ENCODE results near the gene PEA15. TPM values are rescaled to one million over a fixed set of nuclear protein-coding genes. Genes with fewer than 3 reads are reported as not detected.

PEA15 gene
- total RNA-seq, 2 experiments from 2014 or later: 22.3 to 30.5 TPM

DNA sequence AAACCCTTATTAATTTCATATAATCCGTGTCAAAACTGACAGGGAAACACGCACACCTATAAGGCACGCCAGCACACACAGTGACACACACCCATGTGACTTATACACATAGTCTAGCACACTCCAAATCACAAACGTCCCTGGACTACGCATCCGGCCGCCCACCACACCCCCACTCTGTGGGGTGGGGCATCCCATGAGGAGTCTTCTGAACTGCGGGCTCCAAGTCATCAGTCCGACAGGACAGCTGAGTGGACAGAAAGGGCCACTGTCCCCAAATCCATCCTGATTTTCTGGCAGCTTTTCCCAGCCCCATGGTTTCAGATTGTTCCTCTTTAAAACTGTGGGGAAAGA is 829 bp downstream of the PEA15 start:
- intact Hi-C loops (cut with micrococcal nuclease; ENCODE audit: unreplicated experiment): no loop called here
- H3K79me2 ChIP-seq (ENCODE audit: insufficient read depth, low read depth, low read length): peaks cover 6% of the 10 kb centered on the region; the same call in 1 of the 2 replicates
- no TSS peak for BruUV-seq (replicated peaks)
- CTCF ChIA-PET (ENCODE audit: unreplicated experiment): interaction anchor here (0.6 to 1.2 kb wide), 2 partner anchors 46 to 336 kb away, joined by 3 to 4 read pairs; no protein-coding TSS in a partner anchor
- H3K9me2 ChIP-seq (ENCODE audit: insufficient read depth, low read length): no peaks in the 10 kb centered on the region
- peaks cover 41% of the 10 kb centered on the region for H3K36me3 ChIP-seq (ENCODE audit: insufficient read depth, low read length)
- H4K20me1 ChIP-seq (ENCODE audit: insufficient read depth, low read length): 0 out of 2 replicates have a peak, but pooled peaks cover 5% of the 10 kb centered on the region
- H3K4me1 ChIP-seq (ENCODE audit: insufficient read depth, low read length, poor library complexity, severe bottlenecking): peaks cover 39% of the 10 kb centered on the region
- POLR2A ChIA-PET: interaction anchor here (0.7 to 1.5 kb wide), 6 partner anchors 22 to 107 kb away, joined by 3 to 5 read pairs (median 3); partner anchors contain the start of genes DCAF8 and IGSF8
- H3K4me2 ChIP-seq (ENCODE audit: low read length): peak overlapping the region; percentile 97
- peak overlapping the region; percentile 81 for H3K27ac ChIP-seq (ENCODE audit: low read depth, low read length, poor library complexity, severe bottlenecking)
- H3K9me3 ChIP-seq (ENCODE audit: low read length): no peaks in the 10 kb centered on the region
- TF ChIP-seq, protein P1, sequence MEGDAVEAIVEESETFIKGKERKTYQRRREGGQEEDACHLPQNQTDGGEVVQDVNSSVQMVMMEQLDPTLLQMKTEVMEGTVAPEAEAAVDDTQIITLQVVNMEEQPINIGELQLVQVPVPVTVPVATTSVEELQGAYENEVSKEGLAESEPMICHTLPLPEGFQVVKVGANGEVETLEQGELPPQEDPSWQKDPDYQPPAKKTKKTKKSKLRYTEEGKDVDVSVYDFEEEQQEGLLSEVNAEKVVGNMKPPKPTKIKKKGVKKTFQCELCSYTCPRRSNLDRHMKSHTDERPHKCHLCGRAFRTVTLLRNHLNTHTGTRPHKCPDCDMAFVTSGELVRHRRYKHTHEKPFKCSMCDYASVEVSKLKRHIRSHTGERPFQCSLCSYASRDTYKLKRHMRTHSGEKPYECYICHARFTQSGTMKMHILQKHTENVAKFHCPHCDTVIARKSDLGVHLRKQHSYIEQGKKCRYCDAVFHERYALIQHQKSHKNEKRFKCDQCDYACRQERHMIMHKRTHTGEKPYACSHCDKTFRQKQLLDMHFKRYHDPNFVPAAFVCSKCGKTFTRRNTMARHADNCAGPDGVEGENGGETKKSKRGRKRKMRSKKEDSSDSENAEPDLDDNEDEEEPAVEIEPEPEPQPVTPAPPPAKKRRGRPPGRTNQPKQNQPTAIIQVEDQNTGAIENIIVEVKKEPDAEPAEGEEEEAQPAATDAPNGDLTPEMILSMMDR (conservative IDR thresholded peaks at IDR 0.05; ENCODE audit: low read length): no peak
- no peak for TF ChIP-seq EZH2phosphoT487 (IDR thresholded peaks at IDR 0.05; ENCODE audit: borderline replicate concordance, low read depth, low read length)
- 0 out of 2 replicates have a peak overlapping the region, but pooled peaks have one; percentile 17 for H2AFZ ChIP-seq (ENCODE audit: low read length)
- peak; percentile 54 for DNase-seq (ENCODE audit: low spot score)
- peak overlapping the region; percentile 98 for H3K4me3 ChIP-seq (ENCODE audit: low read depth, low read length, poor library complexity, severe bottlenecking)

DNA sequence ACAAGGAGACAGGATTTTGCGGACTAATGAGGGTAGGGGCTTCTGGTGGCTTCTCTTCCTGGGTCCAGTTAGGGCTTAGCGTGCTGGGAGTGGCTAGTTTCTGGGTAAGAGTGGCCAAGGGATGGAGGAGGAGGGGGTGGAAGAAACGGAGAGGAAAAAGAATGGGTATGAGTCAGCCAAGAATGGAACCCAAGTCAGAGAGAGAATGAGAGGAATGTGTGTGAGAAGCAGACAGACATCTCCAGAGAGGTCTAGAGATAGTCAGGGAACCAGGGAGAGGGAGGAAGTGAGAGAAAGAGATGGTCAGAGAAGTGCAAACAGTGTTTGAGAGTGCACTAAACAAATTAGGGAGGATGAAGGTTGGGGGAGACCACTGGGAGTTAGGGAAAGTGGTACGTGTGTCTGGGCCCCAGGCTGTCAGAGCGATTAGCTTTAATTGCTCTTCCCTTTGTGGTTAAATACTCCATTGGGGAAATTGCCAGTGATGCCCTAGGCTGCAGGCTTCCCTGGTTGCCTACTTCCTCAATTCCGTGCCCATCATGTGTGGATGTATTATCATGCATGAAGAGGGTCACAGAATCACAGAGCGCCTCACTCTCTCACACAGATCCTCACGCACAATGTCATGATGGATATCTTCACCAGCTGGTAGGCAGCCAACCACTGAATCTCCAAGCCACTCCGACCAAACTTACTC is 1.4 kb downstream of the PEA15 start:
- DNase-seq (ENCODE audit: low spot score): peak; percentile 32
- intact Hi-C loops (cut with micrococcal nuclease; ENCODE audit: unreplicated experiment): no loop called here

More for the DNA sequence above, 1.4 kb downstream of the PEA15 start:
- peak overlapping the region; percentile 81 for H3K27ac ChIP-seq (ENCODE audit: low read depth, low read length, poor library complexity, severe bottlenecking)
- peaks cover 47% of the 10 kb centered on the region for H3K36me3 ChIP-seq (ENCODE audit: insufficient read depth, low read length)
- H3K9me2 ChIP-seq (ENCODE audit: insufficient read depth, low read length): no peaks in the 10 kb centered on the region
- peak overlapping the region; percentile 97 for H3K4me2 ChIP-seq (ENCODE audit: low read length)
- peaks cover 6% of the 10 kb centered on the region; the same call in 1 of the 2 replicates for H3K79me2 ChIP-seq (ENCODE audit: insufficient read depth, low read depth, low read length)
- H3K4me3 ChIP-seq (ENCODE audit: low read depth, low read length, poor library complexity, severe bottlenecking): peak overlapping the region; percentile 98
- H3K4me1 ChIP-seq (ENCODE audit: insufficient read depth, low read length, poor library complexity, severe bottlenecking): peaks cover 39% of the 10 kb centered on the region
- 0 out of 2 replicates have a peak, but pooled peaks cover 5% of the 10 kb centered on the region for H4K20me1 ChIP-seq (ENCODE audit: insufficient read depth, low read length)
- ChIA-PET CTCF (ENCODE audit: unreplicated experiment) (interaction anchor here (0.6 to 1.2 kb wide), 2 partner anchors 46 to 335 kb away, joined by 3 to 4 read pairs; no protein-coding TSS in a partner anchor), POLR2A (interaction anchor here (0.7 to 1.5 kb wide), 6 partner anchors 22 to 108 kb away, joined by 3 to 5 read pairs (median 3); partner anchors contain the start of genes DCAF8 and IGSF8)
- no peaks in the 10 kb centered on the region for H3K9me3 ChIP-seq (ENCODE audit: low read length)
- no peak for TF ChIP-seq EZH2phosphoT487 (IDR thresholded peaks at IDR 0.05; ENCODE audit: borderline replicate concordance, low read depth, low read length)
- TF ChIP-seq, protein P1 (conservative IDR thresholded peaks at IDR 0.05; ENCODE audit: low read length): no peak
- H2AFZ ChIP-seq (ENCODE audit: low read length): no peak overlapping the region
- BruUV-seq (replicated peaks): no TSS peak
